LNCAP (cell line): ENCODE results near the gene MFAP1.

Experiments used
- TF ChIP-seq, protein P1 (sequence below): fragments of 450-650 bp; IDR thresholded peaks from 2 replicates; pipeline ENCODE4 v1.5.1; 2017; ENCODE audit warnings: mild to moderate bottlenecking

The MFAP1 gene

DNA sequence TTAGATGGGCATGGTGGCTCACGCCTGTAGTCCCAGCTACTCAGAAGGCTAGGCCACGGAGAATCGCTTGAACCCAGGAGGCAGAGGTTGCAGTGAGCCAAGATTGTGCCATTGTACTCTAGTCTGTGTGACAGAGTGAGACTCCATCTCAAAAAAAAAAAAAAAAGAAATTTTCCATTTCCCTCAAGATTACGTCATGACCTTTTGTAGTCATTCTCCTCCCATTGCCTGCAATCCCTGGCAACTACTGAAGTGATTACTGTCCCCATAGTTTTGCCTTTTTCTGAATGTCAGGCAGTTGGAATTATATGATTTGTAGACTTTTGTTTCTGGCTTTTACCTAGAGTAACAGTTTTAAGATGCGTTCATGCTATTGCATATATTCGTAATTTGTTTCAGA lies 30.3 kb upstream of the MFAP1 start:
- TF ChIP-seq, protein P1, sequence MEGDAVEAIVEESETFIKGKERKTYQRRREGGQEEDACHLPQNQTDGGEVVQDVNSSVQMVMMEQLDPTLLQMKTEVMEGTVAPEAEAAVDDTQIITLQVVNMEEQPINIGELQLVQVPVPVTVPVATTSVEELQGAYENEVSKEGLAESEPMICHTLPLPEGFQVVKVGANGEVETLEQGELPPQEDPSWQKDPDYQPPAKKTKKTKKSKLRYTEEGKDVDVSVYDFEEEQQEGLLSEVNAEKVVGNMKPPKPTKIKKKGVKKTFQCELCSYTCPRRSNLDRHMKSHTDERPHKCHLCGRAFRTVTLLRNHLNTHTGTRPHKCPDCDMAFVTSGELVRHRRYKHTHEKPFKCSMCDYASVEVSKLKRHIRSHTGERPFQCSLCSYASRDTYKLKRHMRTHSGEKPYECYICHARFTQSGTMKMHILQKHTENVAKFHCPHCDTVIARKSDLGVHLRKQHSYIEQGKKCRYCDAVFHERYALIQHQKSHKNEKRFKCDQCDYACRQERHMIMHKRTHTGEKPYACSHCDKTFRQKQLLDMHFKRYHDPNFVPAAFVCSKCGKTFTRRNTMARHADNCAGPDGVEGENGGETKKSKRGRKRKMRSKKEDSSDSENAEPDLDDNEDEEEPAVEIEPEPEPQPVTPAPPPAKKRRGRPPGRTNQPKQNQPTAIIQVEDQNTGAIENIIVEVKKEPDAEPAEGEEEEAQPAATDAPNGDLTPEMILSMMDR, result no peak

GRCh38 chr15:43852607-43853006 lies 28.1 kb upstream of the MFAP1 start:
- TF ChIP-seq, protein P1, result no peak

DNA sequence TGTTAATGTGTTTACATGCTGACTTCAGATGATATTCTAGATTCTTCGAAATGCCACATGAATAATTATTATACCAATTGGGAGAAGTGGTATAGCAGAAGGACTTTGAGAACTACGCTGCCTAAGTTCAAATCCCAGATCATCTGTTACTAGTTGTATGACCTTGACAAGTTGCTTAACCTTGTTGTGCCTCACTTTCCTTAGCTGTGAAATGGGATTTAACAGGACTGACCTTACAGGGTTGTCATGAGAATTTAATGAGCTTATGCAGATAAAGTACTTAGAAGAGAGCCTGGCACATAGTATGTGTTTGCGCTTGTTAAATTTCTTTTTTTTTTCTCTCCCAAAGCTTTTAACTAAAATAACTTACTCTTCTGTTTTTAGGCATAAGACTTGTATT lies 26.8 kb upstream of the MFAP1 start:
- TF ChIP-seq, protein P1, result no peak

GRCh38 chr15:43845421-43845820 lies 20.9 kb upstream of the MFAP1 start:
- TF ChIP-seq, protein P1, result no peak

- TF ChIP-seq, protein P1, result no peak
These were observed 3.7 kb upstream of the MFAP1 start for GRCh38 chr15:43828061-43828657.

DNA sequence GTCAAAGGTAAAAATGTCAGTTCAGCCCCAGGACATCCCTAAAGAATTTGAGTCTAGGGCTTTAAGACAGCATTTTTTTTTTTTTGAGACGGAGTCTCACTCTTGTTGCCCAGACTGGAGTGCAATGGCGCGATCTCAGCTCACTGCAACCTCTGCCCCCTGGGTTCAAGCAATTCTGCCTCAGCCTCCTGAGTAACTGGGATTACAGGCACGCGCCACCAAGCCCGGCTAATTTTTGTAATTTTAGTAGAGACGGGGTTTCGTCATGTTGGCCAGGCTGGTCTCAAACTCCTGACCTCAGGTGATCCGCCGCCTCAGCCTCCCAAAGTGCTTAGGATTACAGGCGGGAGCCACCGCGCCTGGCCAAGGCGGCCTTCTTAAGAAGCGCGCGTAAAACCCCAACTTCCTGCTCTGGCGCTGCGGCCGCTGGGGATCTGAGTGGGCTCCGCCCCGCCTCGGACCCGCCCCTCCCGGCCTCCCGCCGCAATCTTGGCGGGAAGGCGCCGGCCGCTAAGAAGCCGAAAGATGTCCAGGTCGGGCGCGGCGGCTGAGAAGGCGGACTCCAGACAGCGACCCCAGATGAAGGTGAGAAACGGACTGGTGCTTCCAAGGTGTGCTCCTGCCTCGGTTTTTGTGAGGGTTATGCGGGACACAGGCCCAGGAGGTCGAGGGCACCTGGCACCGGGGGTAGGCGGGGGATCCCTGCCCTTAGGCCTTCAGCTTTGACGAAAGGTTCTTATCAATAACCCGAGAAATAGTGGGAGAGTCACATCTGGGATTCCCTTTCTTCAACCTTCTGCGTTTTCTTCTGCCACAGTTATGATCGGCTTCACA lies 2.2 kb upstream of the MFAP1 start, which contains the start of gene WDR76:
WDR76 (plus strand) TSS at position 495 of the 834 bp plus-strand sequence; CDS start at position 526, 31 bp downstream.
- TF ChIP-seq, protein P1, result no peak

DNA sequence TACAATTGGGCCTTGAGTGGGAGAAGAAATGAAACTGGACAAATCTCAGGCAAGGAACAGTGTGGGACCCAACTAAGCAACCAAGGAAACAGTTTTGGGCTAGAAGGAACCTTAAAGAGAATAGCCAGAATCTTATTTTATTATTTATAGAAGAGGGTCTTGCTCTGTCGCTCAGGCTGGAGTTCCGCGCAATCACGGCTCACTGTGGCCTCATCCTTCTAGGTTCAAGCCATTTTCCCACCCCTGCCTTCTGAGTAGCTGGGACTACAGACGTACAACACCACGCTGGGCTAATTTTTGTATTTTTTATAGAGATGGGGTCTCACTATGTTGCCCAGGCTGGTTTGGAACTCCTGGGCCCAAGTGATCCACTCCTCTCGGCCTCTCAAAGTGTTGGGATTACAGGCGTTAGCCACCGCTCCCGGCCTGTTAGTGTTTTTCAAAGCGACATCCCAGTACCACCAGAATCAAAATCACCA lies 1.6 kb upstream of the MFAP1 start:
- TF ChIP-seq, protein P1, result no peak
